CD4-positive, alpha-beta T cell (primary cell): ENCODE results near the gene NOTCH2. TPM values are rescaled to one million over a fixed set of nuclear protein-coding genes. Genes with fewer than 3 reads are reported as not detected.

Experiments
- ATAC-seq: fragments of 200-7000 bp; cut with Tn5 transposase; one replicate; pipeline ENCODE4 v1.10.0; 2022; ENCODE audit warnings: mild to moderate bottlenecking; ENCODE audit not compliant: poor library complexity
- CTCF ChIA-PET: fragments of 350-600 bp; sonication (Branson Sonifier 250); formaldehyde crosslinking; loops from one replicate; lab custom pipeline; 2021; ENCODE audit warnings: antibody characterized with exemption, inconsistent platforms; lab: Charles Lee
- POLR2A ChIA-PET: fragments of 350-600 bp; sonication (Branson Sonifier 250); formaldehyde crosslinking; loops from one replicate; lab custom pipeline; 2021; ENCODE audit warnings: antibody characterized with exemption, inconsistent platforms; lab: Charles Lee
- DNase-seq, 14 experiments: peaks; one replicate each; pipeline ENCODE4 v3.0.0-alpha.2; 2013 to 2020; ENCODE audit warnings: mixed read lengths in 2 of 14
- H3K27ac ChIP-seq, 2 donors: one replicate each; pipeline versions ENCODE4 v1.5.1 to v1.7.0; 2013; ENCODE audit warnings: low read length in 2 of 2, low read depth in 1 of 2, mild to moderate bottlenecking in 1 of 2
- H3K27me3 ChIP-seq, 2 experiments: 1 replicate in 1 of 2; 2 replicates in 1 of 2; pipeline versions ENCODE4 v1.6.1 to v1.7.0; 2013; ENCODE audit warnings: low read length in 2 of 2, control low read depth in 1 of 2, mild to moderate bottlenecking in 1 of 2, moderate library complexity in 1 of 2; ENCODE audit not compliant: insufficient read depth in 2 of 2, control insufficient read depth in 1 of 2
- H3K36me3 ChIP-seq: one replicate; pipeline ENCODE4 v1.6.1; 2013; ENCODE audit warnings: low read length, control low read depth; ENCODE audit not compliant: insufficient read depth
- H3K4me1 ChIP-seq: one replicate; pipeline ENCODE4 v1.6.1; 2013; ENCODE audit warnings: low read length, control low read depth; ENCODE audit not compliant: insufficient read depth
- H3K4me3 ChIP-seq: one replicate; pipeline ENCODE4 v1.5.1; 2013; ENCODE audit warnings: mild to moderate bottlenecking, low read length, moderate library complexity
- H3K9me3 ChIP-seq, 2 experiments: 1 replicate in 1 of 2; 2 replicates in 1 of 2; pipeline versions ENCODE4 v1.6.1 to v1.7.0; 2013; ENCODE audit warnings: low read length in 2 of 2, mild to moderate bottlenecking in 2 of 2, control low read depth in 1 of 2, moderate library complexity in 1 of 2; ENCODE audit not compliant: control insufficient read depth in 1 of 2, insufficient read depth in 1 of 2
- H3K27ac Mint-ChIP-seq: one replicate; pipeline ENCODE4 v1.8.0; 2020; ENCODE audit warnings: mixed read lengths
- H3K27me3 Mint-ChIP-seq: one replicate; pipeline ENCODE4 v1.8.0; 2021; ENCODE audit warnings: mixed read lengths
- H3K36me3 Mint-ChIP-seq: one replicate; pipeline ENCODE4 v1.8.0; 2021; ENCODE audit warnings: low read depth, mixed read lengths
- H3K4me1 Mint-ChIP-seq: one replicate; pipeline ENCODE4 v1.8.0; 2021; ENCODE audit warnings: low read depth, mixed read lengths
- H3K4me3 Mint-ChIP-seq: one replicate; pipeline ENCODE4 v1.8.0; 2020; ENCODE audit warnings: mild to moderate bottlenecking, mixed read lengths
- H3K9me3 Mint-ChIP-seq: one replicate; pipeline ENCODE4 v1.8.0; 2020; ENCODE audit warnings: mixed read lengths
- intact Hi-C, 2 experiments: fragments of 100-400 bp; cut with DNase I in 1 of 2; cut with micrococcal nuclease in 1 of 2; formaldehyde crosslinking; loops; one replicate each; pipeline versions ENCODE4 v1.15.1 to v1.9.0; 2023 to 2025; cut with DNase I, micrococcal nuclease
- total RNA-seq, 174 experiments: library from RNA in 2 of 174; stranded (reverse) in 2 of 174; gene quantifications; one replicate each; pipeline ENCODE4 v1.2.3 and lab custom pipeline; 2021 to 2026
- TF ChIP-seq, protein P1 (sequence below): fragments of 200-600 bp; IDR thresholded peaks from one replicate; pipeline ENCODE4 v1.8.0; 2022; ENCODE audit warnings: antibody characterized with exemption, mild to moderate bottlenecking

NOTCH2 gene
- total RNA-seq, 2 experiments from 2014 or later: 27.5 to 29.4 TPM

DNA sequence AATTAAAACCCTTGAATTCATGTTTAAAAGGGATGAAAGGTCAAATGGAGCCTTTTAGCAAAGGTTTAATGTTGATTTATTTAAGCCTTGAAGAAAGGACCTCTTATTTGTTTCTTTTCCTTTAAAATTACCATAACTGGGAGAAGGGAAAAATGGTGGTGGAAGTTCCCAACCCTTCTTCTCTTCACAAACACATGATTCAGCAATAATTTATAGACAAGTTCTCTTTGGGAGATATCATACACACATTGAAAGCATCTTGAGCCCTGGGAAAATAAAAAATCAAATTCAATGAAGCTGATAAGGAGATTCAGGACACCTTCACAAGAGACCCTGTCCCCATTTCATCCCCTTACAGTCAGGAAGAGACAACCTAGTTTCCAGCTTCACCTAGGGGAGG is 182.0 kb downstream of the NOTCH2 start:
- intact Hi-C loops: loop anchor here in 1 of 2 experiments (10.0 kb wide), 1 partner anchor 257 kb away; no protein-coding TSS in a partner anchor

DNA sequence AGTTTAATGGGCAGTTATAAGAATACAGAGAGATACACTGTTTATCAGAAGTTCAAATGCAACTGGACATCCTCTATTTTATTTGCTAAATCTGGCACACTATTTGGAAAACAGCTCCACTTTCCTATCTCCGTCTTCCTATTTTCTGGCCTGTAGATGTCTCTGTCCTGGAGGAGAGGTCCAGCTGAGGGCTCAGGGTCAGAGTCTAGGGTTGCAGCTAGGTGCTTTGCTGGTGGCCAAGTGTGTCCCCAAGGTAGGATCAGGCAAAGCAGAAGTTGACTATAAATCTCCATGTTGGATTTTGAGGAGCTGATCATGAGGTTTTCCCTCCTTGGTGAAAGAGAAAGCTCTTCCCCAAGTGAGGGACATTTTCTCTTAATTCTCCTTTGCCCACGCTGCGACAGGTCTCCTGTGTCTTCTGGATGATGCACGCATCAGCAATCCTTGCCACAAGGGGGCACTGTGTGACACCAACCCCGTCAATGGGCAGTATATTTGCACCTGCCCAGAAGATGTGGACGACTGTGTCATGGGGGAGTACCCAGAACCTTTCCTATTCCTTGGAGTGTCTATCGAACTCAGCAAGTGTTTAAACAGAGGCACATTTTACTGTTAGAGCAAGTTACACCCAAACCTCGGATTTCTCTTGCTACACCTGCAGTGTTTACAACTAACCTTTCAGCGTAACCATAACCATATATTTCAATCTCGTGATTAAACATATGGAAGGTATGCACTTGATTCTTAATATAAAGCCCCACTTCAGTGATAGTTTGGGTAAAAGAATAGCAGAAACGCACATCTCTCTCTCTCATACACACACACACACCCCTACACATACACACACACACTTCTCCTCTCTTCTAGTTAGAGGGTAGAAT is 183.3 kb downstream of the NOTCH2 start:
- Mint-ChIP-seq H3K36me3 (no peaks in the 10 kb centered on the region), H3K27ac (no peak overlapping the region), H3K9me3 (no peaks in the 10 kb centered on the region), H3K4me3 (no peak overlapping the region), H3K4me1 (no peaks in the 10 kb centered on the region), H3K27me3 (peaks cover 24% of the 10 kb centered on the region)
- no peaks in the 10 kb centered on the region for H3K36me3 ChIP-seq
- no peak for ATAC-seq
- no peak overlapping the region for H3K27ac ChIP-seq
- TF ChIP-seq, protein P1, sequence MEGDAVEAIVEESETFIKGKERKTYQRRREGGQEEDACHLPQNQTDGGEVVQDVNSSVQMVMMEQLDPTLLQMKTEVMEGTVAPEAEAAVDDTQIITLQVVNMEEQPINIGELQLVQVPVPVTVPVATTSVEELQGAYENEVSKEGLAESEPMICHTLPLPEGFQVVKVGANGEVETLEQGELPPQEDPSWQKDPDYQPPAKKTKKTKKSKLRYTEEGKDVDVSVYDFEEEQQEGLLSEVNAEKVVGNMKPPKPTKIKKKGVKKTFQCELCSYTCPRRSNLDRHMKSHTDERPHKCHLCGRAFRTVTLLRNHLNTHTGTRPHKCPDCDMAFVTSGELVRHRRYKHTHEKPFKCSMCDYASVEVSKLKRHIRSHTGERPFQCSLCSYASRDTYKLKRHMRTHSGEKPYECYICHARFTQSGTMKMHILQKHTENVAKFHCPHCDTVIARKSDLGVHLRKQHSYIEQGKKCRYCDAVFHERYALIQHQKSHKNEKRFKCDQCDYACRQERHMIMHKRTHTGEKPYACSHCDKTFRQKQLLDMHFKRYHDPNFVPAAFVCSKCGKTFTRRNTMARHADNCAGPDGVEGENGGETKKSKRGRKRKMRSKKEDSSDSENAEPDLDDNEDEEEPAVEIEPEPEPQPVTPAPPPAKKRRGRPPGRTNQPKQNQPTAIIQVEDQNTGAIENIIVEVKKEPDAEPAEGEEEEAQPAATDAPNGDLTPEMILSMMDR: peak; percentile 64
- H3K4me1 ChIP-seq: no peaks in the 10 kb centered on the region
- H3K4me3 ChIP-seq: no peak overlapping the region
- peaks cover 8 to 10% of the 10 kb centered on the region in 2 experiments for H3K27me3 ChIP-seq
- H3K9me3 ChIP-seq: no peaks in the 10 kb centered on the region
- intact Hi-C loops: loop anchor here in 1 of 2 experiments (10.0 kb wide), 1 partner anchor 259 kb away; no protein-coding TSS in a partner anchor
- ChIA-PET CTCF (interaction anchor here (0.8 kb wide), 1 partner anchor 291 kb away, joined by 3 read pairs; the partner anchor contains the start of gene SEC22B), POLR2A (no interaction called here)
- peak; percentile 15 to 68 (median 41) for DNase-seq

More for the DNA sequence above, 182.0 kb downstream of the NOTCH2 start:
- Histone ChIP-seq H3K36me3 (no peaks in the 10 kb centered on the region), H3K9me3 (no peaks in the 10 kb centered on the region), H3K4me1 (no peaks in the 10 kb centered on the region), H3K27me3 (peaks cover 8% of the 10 kb centered on the region in 2 experiments), H3K4me3 (no peak overlapping the region), H3K27ac (no peak overlapping the region)
- no peaks in the 10 kb centered on the region for H3K4me1 Mint-ChIP-seq
- POLR2A ChIA-PET: no interaction called here
- no peaks in the 10 kb centered on the region for H3K36me3 Mint-ChIP-seq
- no peaks in the 10 kb centered on the region for H3K9me3 Mint-ChIP-seq
- CTCF ChIA-PET: no interaction called here
- no peak for ATAC-seq
- TF ChIP-seq, protein P1: no peak
- no peak overlapping the region for H3K4me3 Mint-ChIP-seq
- H3K27ac Mint-ChIP-seq: no peak overlapping the region
- H3K27me3 Mint-ChIP-seq: peaks cover 27% of the 10 kb centered on the region
- no peak for DNase-seq

DNA sequence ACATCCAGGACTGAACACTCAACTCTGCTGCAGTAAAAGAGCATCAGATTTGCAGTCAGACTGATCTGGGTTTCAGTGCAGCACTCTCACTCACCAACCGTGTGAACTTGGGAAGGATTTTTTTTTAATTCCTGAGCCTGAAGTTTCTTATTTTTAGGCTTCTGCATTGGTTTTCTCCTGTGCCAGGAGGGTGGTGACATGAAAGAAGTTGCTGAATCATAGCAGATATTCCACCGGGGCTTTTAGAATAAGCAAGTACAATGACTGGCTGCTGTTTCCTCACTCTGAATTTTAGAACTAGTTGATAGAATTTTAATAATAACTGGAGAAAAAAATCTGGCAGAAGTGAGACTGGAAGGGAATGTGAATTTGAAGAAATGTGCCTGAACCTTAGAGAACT is 184.8 kb downstream of the NOTCH2 start:
- peaks cover 8 to 11% of the 10 kb centered on the region in 2 experiments for H3K27me3 ChIP-seq
- Mint-ChIP-seq H3K4me1 (no peaks in the 10 kb centered on the region), H3K27ac (no peak overlapping the region), H3K4me3 (no peak overlapping the region), H3K27me3 (peaks cover 27% of the 10 kb centered on the region), H3K36me3 (no peaks in the 10 kb centered on the region), H3K9me3 (no peaks in the 10 kb centered on the region)
- H3K9me3 ChIP-seq: no peaks in the 10 kb centered on the region
- H3K36me3 ChIP-seq: no peaks in the 10 kb centered on the region
- ATAC-seq: no peak
- DNase-seq: no peak
- intact Hi-C loops: loop anchor here in 1 of 2 experiments (10.0 kb wide), 1 partner anchor 260 kb away; no protein-coding TSS in a partner anchor
- ChIA-PET CTCF (no interaction called here), POLR2A (no interaction called here)
- TF ChIP-seq, protein P1: no peak
- no peak overlapping the region for H3K4me3 ChIP-seq
- H3K27ac ChIP-seq: no peak overlapping the region
- H3K4me1 ChIP-seq: no peaks in the 10 kb centered on the region
